CD8-positive, alpha-beta memory T cell (primary cell): ENCODE measurements around the gene ANK3. TPM values are rescaled to one million over a fixed set of nuclear protein-coding genes. Genes with fewer than 3 reads are reported as not detected.
"Not testable (repeated sequence)": the region's sequence is repeated elsewhere in the genome, so short reads cannot be mapped to it uniquely, and the experiment has no call there.

ENCODE experiments used
- CTCF ChIA-PET: fragments of 350-600 bp; sonication (Branson Sonifier 250); formaldehyde crosslinking; loops from one replicate; lab custom pipeline; 2021; ENCODE audit warnings: antibody characterized with exemption; lab: Charles Lee
- POLR2A ChIA-PET: fragments of 350-600 bp; sonication (Branson Sonifier 250); formaldehyde crosslinking; loops from one replicate; lab custom pipeline; 2021; ENCODE audit warnings: antibody characterized with exemption; lab: Charles Lee
- DNase-seq, 5 donors: peaks; one replicate each; pipeline versions ENCODE4 v3.0.0 to v3.0.0-alpha.2; 2020 to 2022; ENCODE audit warnings: mixed read lengths in 1 of 5
- H3K27ac ChIP-seq: one replicate; pipeline ENCODE4 v1.7.0; 2013; ENCODE audit warnings: low read depth, mild to moderate bottlenecking, low read length, moderate library complexity
- H3K27me3 ChIP-seq: 2 replicates; pipeline ENCODE4 v1.7.0; 2013; ENCODE audit warnings: low read length, mild to moderate bottlenecking; ENCODE audit not compliant: insufficient read depth, poor library complexity, severe bottlenecking
- H3K36me3 ChIP-seq: 2 replicates; pipeline ENCODE4 v1.7.0; 2013; ENCODE audit warnings: mild to moderate bottlenecking, low read length, moderate library complexity; ENCODE audit not compliant: insufficient read depth
- H3K4me1 ChIP-seq: 2 replicates; pipeline ENCODE4 v1.7.0; 2013; ENCODE audit warnings: mild to moderate bottlenecking, low read length, moderate library complexity; ENCODE audit not compliant: insufficient read depth
- H3K4me3 ChIP-seq: 2 replicates; pipeline ENCODE4 v1.7.0; 2013; ENCODE audit warnings: mild to moderate bottlenecking, low read length
- H3K9me3 ChIP-seq: 2 replicates; pipeline ENCODE4 v1.7.0; 2013; ENCODE audit warnings: mild to moderate bottlenecking, low read length
- H3K27ac Mint-ChIP-seq, 8 donors: one replicate each; pipeline ENCODE4 v1.8.0; 2020 to 2021; ENCODE audit warnings: mixed read lengths in 8 of 8, mild to moderate bottlenecking in 6 of 8, inconsistent platforms in 3 of 8, moderate library complexity in 3 of 8
- H3K27me3 Mint-ChIP-seq, 2 donors: one replicate each; pipeline ENCODE4 v1.8.0; 2020 to 2021; ENCODE audit warnings: mixed read lengths in 2 of 2, mild to moderate bottlenecking in 1 of 2, moderate library complexity in 1 of 2
- H3K36me3 Mint-ChIP-seq, 3 donors: one replicate each; pipeline ENCODE4 v1.8.0; 2020 to 2021; ENCODE audit warnings: mixed read lengths in 3 of 3, inconsistent platforms in 1 of 3, mild to moderate bottlenecking in 1 of 3
- H3K4me1 Mint-ChIP-seq, 3 donors: one replicate each; pipeline ENCODE4 v1.8.0; 2020 to 2021; ENCODE audit warnings: mixed read lengths in 3 of 3, inconsistent platforms in 1 of 3, mild to moderate bottlenecking in 1 of 3
- H3K4me3 Mint-ChIP-seq, 7 donors: one replicate each; pipeline ENCODE4 v1.8.0; 2020 to 2021; ENCODE audit warnings: mixed read lengths in 7 of 7, mild to moderate bottlenecking in 6 of 7, moderate library complexity in 4 of 7, inconsistent platforms in 2 of 7
- H3K9me3 Mint-ChIP-seq, 5 donors: one replicate each; pipeline ENCODE4 v1.8.0; 2020 to 2022; ENCODE audit warnings: mixed read lengths in 5 of 5, mild to moderate bottlenecking in 3 of 5, moderate library complexity in 2 of 5, inconsistent platforms in 1 of 5
- polyA plus RNA-seq: library from polyadenylated mRNA; unstranded; fragments of 300-500 nt; fragmentation: Illumina TruSeq; gene quantifications from one replicate; pipeline ENCODE4 v1.2.3, GENCODE V29; 2021
- total RNA-seq, 2 experiments: library from RNA; stranded (reverse); gene quantifications; one replicate each; pipeline ENCODE4 v1.2.3, GENCODE V29; 2021

ANK3 gene
- total and polyA plus RNA-seq, 3 experiments from 2014 or later: 10.2 to 12.8 (median 11.8) TPM

- no peaks in the 10 kb centered on the region for H3K9me3 ChIP-seq
- no peaks in the 10 kb centered on the region for H3K36me3 ChIP-seq
- peak overlapping the region in 1 of 8 donors; percentile 52 for H3K27ac Mint-ChIP-seq
- H3K27ac ChIP-seq: no peak overlapping the region
- DNase-seq: no peak
- ChIA-PET CTCF (no interaction called here), POLR2A (no interaction called here)
- no peak overlapping the region for H3K4me3 ChIP-seq
- H3K27me3 Mint-ChIP-seq: peaks cover 1 to 4% of the 10 kb centered on the region in 2 donors
- peaks cover 0 to 12% (median 0%) of the 10 kb centered on the region in 3 donors for H3K36me3 Mint-ChIP-seq
- H3K9me3 Mint-ChIP-seq: no peaks in the 10 kb centered on the region
- H3K4me1 Mint-ChIP-seq: no peaks in the 10 kb centered on the region
- H3K4me3 Mint-ChIP-seq: no peak overlapping the region
- H3K4me1 ChIP-seq: no peaks in the 10 kb centered on the region
- H3K27me3 ChIP-seq: no peaks in the 10 kb centered on the region
These were observed 353.7 kb downstream of the ANK3 start for GRCh38 chr10:60035984-60036383.

DNA sequence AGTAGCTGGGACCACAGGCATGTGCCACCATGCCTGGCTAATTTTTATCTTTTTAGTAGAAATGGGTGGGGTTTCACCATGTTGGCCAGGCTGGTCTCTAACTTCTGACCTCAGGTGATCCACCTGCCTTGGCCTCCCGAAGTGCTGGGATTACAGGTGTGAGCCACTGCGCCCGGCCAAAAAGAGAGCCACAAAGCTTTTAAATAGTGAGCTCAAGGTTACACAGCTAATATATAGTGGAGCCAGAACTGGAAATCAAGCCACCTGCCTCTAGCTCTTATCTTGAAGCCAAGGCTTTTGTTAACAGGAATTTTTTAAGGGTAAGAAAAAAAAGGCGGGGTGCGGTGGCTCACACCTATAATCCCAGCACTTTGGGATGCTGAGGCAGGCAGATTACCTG lies 354.3 kb downstream of the ANK3 start:
- peak overlapping the region in 1 of 8 donors; percentile 19 for H3K27ac Mint-ChIP-seq
- CTCF ChIA-PET: interaction anchor here (1.4 kb wide), 1 partner anchor 409 kb away, joined by 4 read pairs; no protein-coding TSS in a partner anchor
- not testable (repeated sequence) for H3K27ac ChIP-seq

GRCh38 chr10:60032723-60033122 lies 357.0 kb downstream of the ANK3 start:
- CTCF ChIA-PET: interaction anchor here (1.7 kb wide), 1 partner anchor 9 kb away, joined by 7 read pairs; no protein-coding TSS in a partner anchor

More for the DNA sequence above, 354.3 kb downstream of the ANK3 start:
- H3K36me3 ChIP-seq, H3K4me3 Mint-ChIP-seq, H3K4me1 Mint-ChIP-seq, DNase-seq, H3K27me3 Mint-ChIP-seq, H3K27me3 ChIP-seq, H3K9me3 Mint-ChIP-seq, POLR2A ChIA-PET, H3K9me3 ChIP-seq, H3K4me1 ChIP-seq, H3K4me3 ChIP-seq: not testable (repeated sequence)
- peaks cover 0 to 12% (median 0%) of the 10 kb centered on the region in 3 donors for H3K36me3 Mint-ChIP-seq

DNA sequence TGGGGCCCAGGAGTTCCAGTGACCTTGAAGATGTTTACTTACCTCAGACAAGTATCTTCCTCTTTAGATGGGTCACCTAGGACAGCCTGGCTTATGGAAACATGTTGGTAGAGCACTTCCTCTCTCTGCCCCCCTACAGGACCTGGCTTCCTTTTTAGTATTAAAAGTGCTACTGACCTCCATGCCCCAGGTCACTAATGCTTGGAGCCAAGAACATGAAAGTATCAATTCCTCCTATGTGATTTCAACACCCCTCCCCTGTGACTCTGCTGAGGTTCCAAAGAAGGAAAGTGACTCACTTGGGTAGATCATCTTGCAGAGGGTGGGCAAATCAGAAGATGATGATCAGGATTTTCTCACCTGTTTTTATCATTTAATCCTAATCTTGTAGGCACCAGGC lies 358.0 kb downstream of the ANK3 start:
- no peak overlapping the region for H3K4me3 ChIP-seq
- Mint-ChIP-seq H3K27ac (peak overlapping the region in 2 of 8 donors; percentile 10 to 61), H3K4me1 (no peaks in the 10 kb centered on the region), H3K36me3 (peaks cover 0 to 7% (median 0%) of the 10 kb centered on the region in 3 donors), H3K27me3 (peaks cover 0 to 4% of the 10 kb centered on the region in 2 donors), H3K4me3 (no peak overlapping the region), H3K9me3 (no peaks in the 10 kb centered on the region)
- CTCF ChIA-PET: interaction anchor here (0.7 to 1.7 kb wide), 2 partner anchors 8 to 405 kb away, joined by 4 to 7 read pairs; no protein-coding TSS in a partner anchor
- POLR2A ChIA-PET: no interaction called here
- no peaks in the 10 kb centered on the region for H3K4me1 ChIP-seq
- no peaks in the 10 kb centered on the region for H3K9me3 ChIP-seq
- no peaks in the 10 kb centered on the region for H3K27me3 ChIP-seq
- H3K36me3 ChIP-seq: no peaks in the 10 kb centered on the region
- no peak overlapping the region for H3K27ac ChIP-seq
- no peak for DNase-seq

More at GRCh38 chr10:60032723-60033122, 357.0 kb downstream of the ANK3 start:
- peaks cover 0 to 7% (median 0%) of the 10 kb centered on the region in 3 donors for H3K36me3 Mint-ChIP-seq
- Histone ChIP-seq H3K9me3 (no peaks in the 10 kb centered on the region), H3K27ac (no peak overlapping the region), H3K4me3 (no peak overlapping the region), H3K27me3 (no peaks in the 10 kb centered on the region), H3K4me1 (no peaks in the 10 kb centered on the region), H3K36me3 (no peaks in the 10 kb centered on the region)
- H3K27ac Mint-ChIP-seq: no peak overlapping the region
- POLR2A ChIA-PET: no interaction called here
- peaks cover 0 to 4% of the 10 kb centered on the region in 2 donors for H3K27me3 Mint-ChIP-seq
- DNase-seq: peak in 3 of 5 donors; percentile 8 to 46 (median 13)
- H3K4me1 Mint-ChIP-seq: no peaks in the 10 kb centered on the region
- no peak overlapping the region for H3K4me3 Mint-ChIP-seq
- H3K9me3 Mint-ChIP-seq: no peaks in the 10 kb centered on the region

DNA sequence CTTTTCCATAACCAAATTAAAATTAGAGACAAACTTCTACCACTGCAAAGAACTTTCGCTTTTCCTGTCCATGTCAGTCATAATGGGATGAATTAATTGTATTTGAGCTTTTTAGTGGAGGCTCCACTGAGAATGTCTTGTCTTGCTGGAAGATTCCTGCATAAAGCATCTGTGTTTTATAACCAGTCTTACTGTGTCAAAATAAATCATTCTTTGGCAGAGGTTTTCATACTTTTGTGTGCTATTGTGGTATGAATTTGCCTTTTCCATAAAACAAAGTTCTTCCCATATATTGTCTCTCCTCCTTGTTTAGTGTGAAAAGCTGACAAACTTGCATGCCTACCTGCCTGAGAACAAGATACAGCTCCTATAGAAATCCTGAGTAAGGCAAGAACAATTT lies 358.5 kb downstream of the ANK3 start:
- ChIA-PET POLR2A (no interaction called here), CTCF (interaction anchor here (1.0 kb wide), 1 partner anchor 9 kb away, joined by 4 read pairs; no protein-coding TSS in a partner anchor)
- Mint-ChIP-seq H3K4me3 (no peak overlapping the region), H3K4me1 (no peaks in the 10 kb centered on the region), H3K27ac (no peak overlapping the region), H3K9me3 (no peaks in the 10 kb centered on the region), H3K36me3 (peaks cover 0 to 7% (median 0%) of the 10 kb centered on the region in 3 donors), H3K27me3 (peaks cover 0 to 4% of the 10 kb centered on the region in 2 donors)
- no peaks in the 10 kb centered on the region for H3K27me3 ChIP-seq
- H3K27ac ChIP-seq: no peak overlapping the region
- no peaks in the 10 kb centered on the region for H3K36me3 ChIP-seq
- H3K4me3 ChIP-seq: no peak overlapping the region
- H3K9me3 ChIP-seq: no peaks in the 10 kb centered on the region
- no peaks in the 10 kb centered on the region for H3K4me1 ChIP-seq
- DNase-seq: no peak

DNA sequence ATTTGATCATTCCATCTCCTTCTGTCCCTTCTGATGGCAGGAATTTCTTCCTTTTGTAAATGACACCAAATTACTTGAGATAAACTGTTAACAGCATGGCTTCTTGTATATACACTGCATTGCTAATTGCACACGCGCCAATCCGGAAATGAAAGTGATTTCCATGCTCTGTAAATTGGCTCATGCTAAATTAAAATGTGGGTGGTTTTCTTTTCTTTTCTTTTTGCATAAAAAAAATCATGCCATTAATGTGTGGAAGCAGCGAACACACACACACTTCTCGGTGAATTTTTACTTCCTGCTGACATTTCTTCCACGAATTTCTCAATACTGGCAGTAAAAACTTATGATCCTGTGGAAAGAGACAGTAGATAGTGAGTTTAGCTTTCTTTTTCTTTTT lies 360.2 kb downstream of the ANK3 start:
- POLR2A ChIA-PET: no interaction called here

DNA sequence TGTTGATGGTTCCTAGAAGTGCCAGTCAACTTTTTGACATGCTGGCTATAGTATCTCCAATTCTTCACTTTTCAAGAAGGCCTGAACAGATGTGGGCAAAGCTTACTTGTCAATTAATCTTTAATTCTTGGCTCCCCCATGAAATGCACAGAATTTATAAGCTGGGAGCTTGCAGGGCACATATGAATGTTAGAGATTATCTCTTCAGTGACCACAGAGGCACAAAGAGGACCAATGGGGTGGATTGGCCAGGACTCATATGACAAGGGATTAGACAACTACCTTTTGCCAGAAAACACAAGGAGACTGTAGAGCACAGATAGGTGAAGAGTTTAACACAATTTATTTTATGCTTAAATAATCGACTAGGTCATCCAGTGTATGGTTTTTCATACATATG lies 361.6 kb downstream of the ANK3 start:
- no peaks in the 10 kb centered on the region for H3K9me3 Mint-ChIP-seq
- CTCF ChIA-PET: no interaction called here
- no peaks in the 10 kb centered on the region for H3K27me3 ChIP-seq

More for the DNA sequence above, 360.2 kb downstream of the ANK3 start:
- Mint-ChIP-seq H3K4me1 (no peaks in the 10 kb centered on the region), H3K27ac (no peak overlapping the region), H3K36me3 (peaks cover 0 to 7% (median 0%) of the 10 kb centered on the region in 3 donors), H3K9me3 (no peaks in the 10 kb centered on the region), H3K27me3 (peaks cover 0 to 2% of the 10 kb centered on the region in 2 donors), H3K4me3 (no peak overlapping the region)
- CTCF ChIA-PET: no interaction called here
- Histone ChIP-seq H3K36me3 (no peaks in the 10 kb centered on the region), H3K4me1 (no peaks in the 10 kb centered on the region), H3K9me3 (no peaks in the 10 kb centered on the region), H3K27ac (no peak overlapping the region), H3K4me3 (no peak overlapping the region), H3K27me3 (no peaks in the 10 kb centered on the region)
- DNase-seq: no peak

DNA sequence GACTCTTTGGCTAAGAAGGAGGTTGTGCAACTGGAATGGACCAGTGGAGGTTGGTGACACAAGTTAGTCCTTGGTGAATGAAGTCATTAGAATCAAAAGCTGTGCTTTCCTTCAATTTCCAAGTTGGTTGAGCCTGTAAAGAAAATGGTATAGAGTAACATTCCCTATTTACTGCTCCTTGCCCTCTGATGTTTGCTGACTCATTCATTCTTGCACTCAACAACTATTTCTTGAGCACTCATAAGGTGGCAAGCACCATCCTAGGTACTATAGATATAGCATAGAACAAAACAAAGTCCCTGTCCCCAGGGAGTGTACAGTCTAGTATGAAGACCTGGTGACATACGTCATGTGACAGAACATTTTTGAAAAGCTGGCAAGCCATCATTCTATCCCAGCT lies 364.4 kb downstream of the ANK3 start:
- no peak overlapping the region for H3K4me3 Mint-ChIP-seq
- H3K27ac Mint-ChIP-seq: no peak overlapping the region
- no peaks in the 10 kb centered on the region for H3K36me3 ChIP-seq
- no peaks in the 10 kb centered on the region for H3K9me3 ChIP-seq
- no peak overlapping the region for H3K4me3 ChIP-seq
- H3K4me1 ChIP-seq: no peaks in the 10 kb centered on the region
- CTCF ChIA-PET: no interaction called here
- H3K4me1 Mint-ChIP-seq: no peaks in the 10 kb centered on the region
- no peaks in the 10 kb centered on the region for H3K27me3 Mint-ChIP-seq
- POLR2A ChIA-PET: no interaction called here
- no peak overlapping the region for H3K27ac ChIP-seq
- no peak for DNase-seq
- H3K9me3 Mint-ChIP-seq: no peaks in the 10 kb centered on the region
- no peaks in the 10 kb centered on the region for H3K36me3 Mint-ChIP-seq
- no peaks in the 10 kb centered on the region for H3K27me3 ChIP-seq

More for the DNA sequence above, 361.6 kb downstream of the ANK3 start:
- H3K9me3 ChIP-seq: no peaks in the 10 kb centered on the region
- Mint-ChIP-seq H3K4me1 (no peaks in the 10 kb centered on the region), H3K36me3 (peaks cover 0 to 5% (median 0%) of the 10 kb centered on the region in 3 donors), H3K27me3 (no peaks in the 10 kb centered on the region), H3K4me3 (no peak overlapping the region), H3K27ac (no peak overlapping the region)
- no peak for DNase-seq
- no peaks in the 10 kb centered on the region for H3K36me3 ChIP-seq
- H3K4me3 ChIP-seq: no peak overlapping the region
- H3K27ac ChIP-seq: no peak overlapping the region
- H3K4me1 ChIP-seq: no peaks in the 10 kb centered on the region
- POLR2A ChIA-PET: no interaction called here
